Measurements from ENCODE around the gene TWNK.
A peak's percentile ranks its signal among the peaks of the same experiment; 100 is the strongest.

GRCh38 chr10:100986952-100987684 lies at the start of gene TWNK, which contains the start of gene MRPL43:
- no peak for TF ChIP-seq CTCF (conservative IDR thresholded peaks at IDR 0.05)
- TF ChIP-seq ZFX (IDR thresholded peaks at IDR 0.05): peak; percentile 43
